ENCODE results near the gene STK24. TPM values are rescaled to one million over a fixed set of nuclear protein-coding genes. Genes with fewer than 3 reads are reported as not detected.

STK24 gene
- total and polyA plus RNA-seq, 2 of the 4 experiments (the other 2 are of a cell fraction) = 29.2 to 43.4 TPM

GRCh38 chr13:98535501-98536354, 41.2 kb downstream of the STK24 start:
- BruUV-seq (replicated peaks) = no TSS peak
- no peaks in the 10 kb centered on the region for H3K9me3 ChIP-seq (ENCODE audit: control insufficient read depth, insufficient read depth, low read length)
- H3K36me3 ChIP-seq (ENCODE audit: control insufficient read depth, insufficient read depth, low read length) = peaks cover 2% of the 10 kb centered on the region; the same call in 1 of the 2 replicates
- H2BK5ac ChIP-seq (ENCODE audit: low read depth, low read length, poor library complexity, severe bottlenecking) = no peak overlapping the region
- H3K4ac ChIP-seq (ENCODE audit: low read depth, low read length) = no peak overlapping the region
- in situ Hi-C loops (cut with MboI; ENCODE audit: low sequenced_read_pairs) = no loop called here
- ChIA-PET POLR2A (ENCODE audit: unreplicated experiment) (interaction anchor here (0.6 kb wide), 1 partner anchor 21 kb away, joined by 12 read pairs; no protein-coding TSS in a partner anchor), CTCF (no interaction called here)
- H4K5ac ChIP-seq (ENCODE audit: low read depth, low read length) = no peak overlapping the region
- H4K20me1 ChIP-seq (ENCODE audit: insufficient read depth, low read length) = peaks cover 94% of the 10 kb centered on the region
- dilution Hi-C loops (cut with HindIII; ENCODE audit: low sequenced_read_pairs, unreplicated experiment) = no loop called here
- intact Hi-C loops (cut with micrococcal nuclease) = no loop called here
- no peak overlapping the region for H3K4me3 ChIP-seq (ENCODE audit: insufficient read depth, low read depth, low read length)
- no peak overlapping the region for H2AFZ ChIP-seq (replicated peaks; ENCODE audit: low read length, poor library complexity)
- no peak overlapping the region for H3K56ac ChIP-seq (ENCODE audit: extremely low read depth, insufficient read depth, low read length)
- no peak overlapping the region for H3K18ac ChIP-seq (ENCODE audit: low read depth, low read length)
- ATAC-seq (ENCODE audit: low read depth) (peak; percentile 35; the same call in 1 of the 2 replicates), DNase-seq (no peak)
- no peak overlapping the region for H3K14ac ChIP-seq (replicated peaks; ENCODE audit: low read depth, low read length)
- H2BK120ac ChIP-seq (ENCODE audit: low read depth, low read length) = no peak overlapping the region
- no peak overlapping the region for H2AK5ac ChIP-seq (ENCODE audit: low read depth, low read length)
- no peak overlapping the region for H2AK9ac ChIP-seq (replicated peaks; ENCODE audit: low read depth, low read length, poor library complexity)
- H3K9me1 ChIP-seq (ENCODE audit: insufficient read depth, low read length) = peaks cover 32% of the 10 kb centered on the region
- no peak overlapping the region for H2BK15ac ChIP-seq (ENCODE audit: low read depth, low read length)
- no peak overlapping the region for H4K91ac ChIP-seq (ENCODE audit: insufficient read depth, low read depth, low read length)
- no peak overlapping the region for H3K9ac ChIP-seq (ENCODE audit: low read depth, low read length)
- H3K79me1 ChIP-seq (ENCODE audit: low read depth in 1 of 2, low read length in 2 of 2) = peaks cover 22 to 94% of the 10 kb centered on the region in 2 experiments
- whole genome bisulfite sequencing, 2 experiments (ENCODE audit: extremely low coverage in 2 of 2, insufficient read length in 1 of 2) = 82% methylated on average over 8 of the region's 13 CpGs; no CpG with 5 or more reads in 1 of the 2 experiments
- H3K27me3 ChIP-seq (ENCODE audit: control insufficient read depth, insufficient read depth, low read length) = no peaks in the 10 kb centered on the region
- no peak overlapping the region for H3K27ac ChIP-seq (ENCODE audit: insufficient read depth, low read length)
- peaks cover 9% of the 10 kb centered on the region for H3K4me1 ChIP-seq (ENCODE audit: control insufficient read depth, insufficient read depth, low read length)
- H3K4me2 ChIP-seq (ENCODE audit: low read depth, low read length) = no peak overlapping the region; the same call in 1 of the 2 replicates
- no peak overlapping the region for H2BK20ac ChIP-seq (ENCODE audit: low read depth, low read length)
- H4K8ac ChIP-seq (ENCODE audit: low read depth in 2 of 2, low read length in 2 of 2) = peak overlapping the region in 1 of 2 experiments; percentile 30; a peak in 2 of 4 replicates
- TF ChIP-seq CTCF (conservative IDR thresholded peaks at IDR 0.05; ENCODE audit: low read depth, low read length) (no peak), BHLHE40 (IDR thresholded peaks at IDR 0.05; ENCODE audit: low read depth, low read length) (no peak), RFX5 (IDR thresholded peaks at IDR 0.05; ENCODE audit: low read depth, low read length) (no peak), MXI1 (IDR thresholded peaks at IDR 0.05; ENCODE audit: borderline replicate concordance, low read depth, low read length) (no peak)
- H3K23ac ChIP-seq (ENCODE audit: low read depth, low read length) = peak overlapping the region; percentile 71
